Muscle of back (tissue), 11 donors: Measurements from ENCODE around the gene ELFN1. TPM values are rescaled to one million over a fixed set of nuclear protein-coding genes. Genes with fewer than 3 reads are reported as not detected.
"Not testable (repeated sequence)": the region's sequence is repeated elsewhere in the genome, so short reads cannot be mapped to it uniquely, and the experiment has no call there.

Experiments
- DNase-seq, 3 donors: peaks; one replicate each; pipeline versions ENCODE4 v3.0.0 to v3.0.0-alpha.2; 2013
- polyA plus RNA-seq, 10 donors: library from polyadenylated mRNA; unstranded; fragments of 120-200 nt; gene quantifications; one replicate each; pipeline ENCODE4 v1.2.1, GENCODE V29; 2013; ENCODE audit not compliant: insufficient read length in 10 of 10

ELFN1 gene
- polyA plus RNA-seq, 10 donors = 1.4 to 7.9 (median 4.4) TPM

DNA sequence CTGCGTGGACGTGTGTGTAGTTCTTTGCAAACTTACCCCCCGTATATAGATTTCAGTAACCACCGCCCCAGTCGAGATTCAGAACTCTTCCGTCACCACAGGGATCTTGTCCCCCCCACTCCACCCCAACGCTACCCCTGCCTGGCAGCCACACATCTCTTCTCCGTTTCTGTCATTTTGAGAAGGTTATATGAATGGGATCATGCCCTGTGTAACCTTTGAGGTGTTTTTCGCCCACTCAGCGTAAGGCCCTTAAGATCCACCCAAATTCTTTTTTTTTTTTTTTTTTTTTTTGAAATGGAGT lies 83.4 kb downstream of the ELFN1 start:
- DNase-seq = no peak

DNA sequence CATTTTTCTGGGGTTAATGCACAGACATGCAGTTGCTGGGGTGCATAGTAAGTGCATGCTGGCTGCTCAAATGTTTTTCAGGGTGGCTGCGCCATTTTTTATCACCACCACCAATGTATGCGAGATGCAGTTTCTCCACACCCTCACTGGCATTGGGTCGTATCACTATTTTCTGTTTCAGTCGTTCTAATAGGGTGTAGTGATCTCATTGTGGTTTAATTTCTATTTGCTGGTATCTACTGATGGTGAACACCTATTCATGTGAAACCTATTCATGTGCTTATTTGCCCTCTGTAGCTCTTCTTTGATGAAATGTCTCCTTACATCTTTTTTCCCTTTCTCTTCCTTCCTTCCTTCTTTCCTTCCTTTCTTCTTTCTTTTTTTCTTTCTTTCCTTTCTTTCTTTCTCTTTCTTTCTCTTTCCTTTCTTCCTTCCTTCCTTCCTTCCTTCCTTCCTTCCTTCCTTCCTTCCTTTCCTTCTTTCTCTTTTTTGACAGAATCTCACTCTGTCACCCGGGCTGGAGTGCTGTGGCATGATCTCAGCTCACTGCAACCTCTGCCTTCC lies 84.3 kb downstream of the ELFN1 start:
- DNase-seq = no peak

DNA sequence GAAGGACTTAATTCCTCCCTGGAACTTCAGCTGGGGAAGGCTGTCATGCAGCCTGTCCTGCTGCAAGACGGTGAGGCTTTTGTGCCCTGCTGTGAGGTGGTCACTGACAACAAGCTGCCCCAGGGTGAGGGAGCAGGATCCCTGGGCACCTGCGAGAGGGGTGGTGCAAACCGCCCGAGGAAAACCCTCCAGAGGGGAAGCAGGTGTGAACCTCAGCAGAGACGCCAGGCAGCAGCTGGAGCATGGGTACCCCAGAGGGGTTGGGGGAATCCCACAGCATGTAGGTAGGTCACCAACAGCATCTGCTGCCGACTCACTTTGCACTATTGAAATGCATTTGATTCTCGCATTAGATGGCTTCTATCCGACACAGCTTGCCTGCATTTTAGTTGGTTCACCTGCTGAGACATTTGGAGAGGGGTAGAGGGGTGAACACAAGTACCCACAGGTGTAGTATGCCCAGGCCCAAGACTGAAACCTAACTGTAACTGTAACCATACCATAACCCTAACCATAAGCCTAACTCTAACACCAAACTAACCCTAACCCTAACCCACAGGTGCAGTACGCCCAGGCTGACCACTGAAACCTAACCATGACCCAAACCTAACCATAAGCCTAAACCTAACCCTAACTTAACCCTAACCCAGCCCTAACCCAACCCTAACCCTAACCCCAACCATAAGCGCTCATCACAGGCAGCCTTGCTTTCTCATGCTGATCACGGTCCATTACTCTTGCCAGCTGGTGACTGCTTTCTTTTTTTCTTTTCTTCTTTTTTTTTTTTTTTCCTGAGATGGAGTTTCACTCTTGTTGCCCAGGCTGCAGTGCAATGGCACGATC lies 85.9 kb downstream of the ELFN1 start:
- DNase-seq = no peak

DNA sequence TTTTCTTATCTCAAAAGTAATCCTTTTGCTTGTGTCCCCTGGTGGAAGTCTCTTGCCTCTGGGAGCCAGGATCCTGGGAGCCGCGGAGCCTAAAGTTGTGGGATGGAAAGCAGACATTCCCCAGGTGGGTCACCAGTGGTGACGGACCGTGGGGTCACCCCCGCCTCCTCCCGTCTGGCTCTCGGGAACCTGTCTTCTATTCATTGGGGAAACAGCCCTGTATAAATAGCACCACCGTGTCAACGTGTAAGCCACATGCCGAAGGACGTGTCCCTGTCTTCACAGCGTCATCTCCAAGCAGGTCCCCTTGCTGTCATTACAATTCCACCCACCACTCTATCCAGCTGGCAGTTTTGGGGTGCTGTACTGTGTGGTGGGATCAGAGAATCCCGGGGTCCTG lies 87.5 kb downstream of the ELFN1 start:
- DNase-seq = no peak

DNA sequence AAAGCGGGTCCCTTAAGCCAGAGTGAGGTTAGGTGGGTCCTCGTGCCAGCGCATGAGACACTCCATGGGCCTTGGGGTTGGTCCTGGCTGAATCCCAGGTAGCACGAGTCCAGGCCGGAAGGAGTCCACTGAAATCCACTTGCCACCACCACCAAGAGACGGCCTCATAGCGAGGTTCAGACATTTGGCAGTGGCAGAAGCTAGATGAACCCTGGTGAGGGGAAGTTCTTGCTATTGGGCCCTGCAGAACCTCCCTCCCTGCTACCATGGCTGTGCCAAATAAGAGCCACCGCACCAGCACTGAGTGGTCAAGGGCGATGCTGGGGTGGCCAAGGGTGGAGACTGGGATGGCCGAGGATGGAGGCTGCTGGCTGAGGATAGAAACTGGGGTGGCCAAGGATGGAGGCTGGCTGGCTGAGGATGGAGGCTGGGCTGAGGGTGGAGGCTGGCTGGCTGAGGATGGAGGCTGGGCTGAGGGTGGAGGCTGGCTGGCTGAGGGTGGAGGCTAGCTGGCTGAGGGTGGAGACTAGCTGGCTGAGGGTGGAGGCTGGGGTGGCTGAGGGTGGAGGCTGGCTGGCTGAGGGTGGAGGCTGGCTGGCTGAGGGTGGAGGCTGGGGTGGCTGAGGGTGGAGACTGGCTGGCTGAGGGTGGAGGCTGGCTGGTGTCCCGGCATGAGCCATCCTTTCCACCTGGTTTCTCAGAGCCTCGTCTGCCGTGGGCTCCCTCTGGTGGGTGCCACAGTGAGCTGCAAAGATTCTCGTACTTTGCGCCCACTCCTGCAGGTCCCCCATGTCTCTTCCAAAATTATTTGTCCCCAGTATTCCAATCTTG lies 88.2 kb downstream of the ELFN1 start:
- no peak for DNase-seq

DNA sequence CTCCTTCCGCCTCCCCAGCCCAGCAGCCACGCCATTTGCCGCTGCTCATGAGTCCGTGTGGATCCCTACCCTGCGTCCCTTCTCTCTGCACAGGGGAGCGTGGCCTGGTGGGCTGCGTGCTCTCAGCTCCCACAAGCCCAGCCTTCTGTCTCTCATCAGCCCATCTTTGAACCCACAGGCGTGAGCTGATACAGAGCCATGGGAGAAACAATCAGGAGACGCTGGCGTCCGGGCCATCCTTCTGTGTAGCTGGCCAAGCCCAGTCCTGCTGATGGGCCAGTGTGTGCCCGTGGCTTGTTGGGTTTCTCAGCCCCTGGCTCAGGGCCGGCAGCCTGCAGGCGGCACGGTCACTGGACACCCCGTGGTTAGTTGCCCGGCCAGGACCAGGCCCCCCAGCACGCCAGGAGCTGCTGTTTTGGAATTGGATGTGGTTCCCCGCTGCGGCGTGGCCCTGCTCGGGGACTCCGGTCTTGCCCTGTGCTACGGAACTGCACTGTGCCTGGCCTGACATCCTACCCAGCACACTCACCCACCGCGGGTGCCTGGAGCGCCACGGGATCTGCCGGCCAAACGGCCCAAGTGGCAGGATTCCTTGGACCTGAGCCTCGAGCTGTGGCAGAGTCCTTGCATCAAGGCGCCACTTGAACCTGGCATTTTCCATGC lies 88.9 kb downstream of the ELFN1 start:
- DNase-seq = no peak

DNA sequence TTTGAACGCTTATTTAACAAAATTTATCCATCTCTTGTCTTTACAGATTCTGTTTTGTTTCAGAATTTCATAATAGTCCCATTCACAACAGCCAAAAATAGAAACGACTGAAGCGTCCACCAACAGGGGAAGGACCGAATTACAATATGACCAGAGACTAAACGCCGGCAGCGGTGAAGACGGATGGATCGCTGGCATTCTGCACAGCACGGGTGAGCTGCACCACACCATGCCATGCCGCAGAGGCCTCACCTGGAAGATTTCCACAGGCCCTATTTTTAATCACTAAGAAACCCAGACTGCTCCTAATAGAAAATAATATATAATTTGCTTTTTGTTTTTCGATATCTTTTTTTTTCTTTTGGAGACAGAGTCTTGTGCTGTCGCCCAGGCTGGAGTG lies 91.0 kb downstream of the ELFN1 start:
- no peak for DNase-seq

DNA sequence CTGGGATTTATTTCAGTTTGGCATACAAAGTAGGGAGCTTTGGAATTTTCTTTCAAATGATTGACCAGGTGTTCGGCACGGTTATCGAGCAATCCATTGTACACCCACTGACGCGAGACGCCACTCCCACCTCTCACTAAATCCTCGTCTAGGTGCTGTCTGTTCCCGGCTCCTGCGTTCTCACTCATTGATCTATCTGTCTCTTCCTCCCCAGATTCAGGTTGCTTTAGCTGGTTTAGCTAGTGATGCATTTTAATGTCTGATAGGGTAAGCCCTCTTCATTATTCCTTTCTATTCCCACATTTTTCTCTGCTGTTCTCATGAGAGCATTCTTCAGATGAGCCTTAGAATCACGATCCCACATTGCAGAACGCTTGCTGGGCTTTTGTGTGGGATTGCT lies 91.7 kb downstream of the ELFN1 start:
- DNase-seq = no peak

DNA sequence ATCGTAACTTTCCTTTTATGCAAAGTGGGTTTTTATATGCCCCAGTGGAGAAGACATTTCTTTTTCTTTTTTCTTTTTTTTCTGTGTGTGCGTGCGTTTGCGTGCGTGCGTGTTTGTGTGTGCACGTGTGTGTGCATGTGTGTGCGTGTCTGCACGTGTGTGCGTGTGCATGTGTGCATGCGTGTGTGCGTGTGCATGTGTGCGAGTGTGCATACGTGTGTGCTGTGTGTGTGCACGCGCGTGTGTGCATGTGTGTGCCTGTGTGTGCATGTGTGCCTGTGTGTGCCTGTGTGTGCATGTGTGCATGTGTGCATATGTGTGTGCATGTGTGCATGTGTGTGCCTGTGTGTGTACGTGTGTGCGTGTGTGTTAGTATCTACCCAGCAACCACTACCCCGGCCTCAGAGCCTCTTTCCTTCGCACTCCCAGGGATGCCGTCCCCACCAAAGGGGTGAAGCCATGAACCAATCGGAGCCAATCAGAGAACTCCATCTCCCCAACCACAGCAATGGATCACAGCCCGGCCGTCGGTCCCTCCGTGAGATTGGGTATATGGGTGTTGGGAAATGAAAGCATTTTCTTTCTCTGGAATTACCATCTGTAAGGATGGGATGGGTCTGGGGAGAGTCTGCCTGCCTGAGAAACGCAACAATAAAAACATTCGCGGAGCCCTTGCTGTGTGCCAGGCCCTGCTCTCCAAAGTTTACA lies 92.3 kb downstream of the ELFN1 start:
- no peak for DNase-seq

DNA sequence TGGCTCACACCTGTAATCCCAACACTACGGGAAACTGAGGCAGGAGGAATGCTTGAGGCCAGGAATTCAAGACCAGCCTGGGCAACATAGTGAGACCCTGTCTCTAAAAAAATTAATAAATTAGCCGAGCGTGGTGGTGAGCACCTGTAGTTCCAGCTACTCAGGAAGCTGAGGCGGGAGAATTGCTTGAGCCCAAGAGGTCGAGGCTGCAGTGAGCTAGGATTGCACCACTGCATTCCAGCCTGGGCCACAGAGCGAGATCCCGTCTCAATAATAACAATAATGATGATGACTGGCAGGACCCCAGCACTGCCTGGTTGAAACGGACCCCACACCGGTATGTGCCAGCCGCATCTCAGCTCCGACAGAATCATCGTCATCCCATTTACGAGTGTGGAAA lies 93.0 kb downstream of the ELFN1 start:
- no peak for DNase-seq

DNA sequence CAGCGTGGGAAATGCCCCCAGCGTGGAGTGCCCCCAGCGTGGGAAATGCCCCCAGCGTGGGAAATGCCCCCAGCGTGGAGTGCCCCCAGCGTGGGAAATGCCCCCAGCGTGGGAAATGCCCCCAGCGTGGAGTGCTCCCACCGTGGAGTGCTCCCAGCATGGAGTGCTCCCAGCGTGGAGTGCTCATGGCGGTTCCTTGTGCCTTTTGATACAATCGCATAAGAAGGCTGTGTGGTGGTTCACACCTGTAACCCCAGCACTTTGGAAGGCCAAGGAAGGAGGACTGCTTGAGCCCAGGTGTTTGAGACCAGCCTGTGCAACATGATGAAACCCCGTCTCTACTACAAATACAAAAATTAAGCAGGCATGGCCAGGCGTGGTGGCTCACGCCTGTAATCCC lies 93.8 kb downstream of the ELFN1 start:
- DNase-seq = not testable (repeated sequence)

DNA sequence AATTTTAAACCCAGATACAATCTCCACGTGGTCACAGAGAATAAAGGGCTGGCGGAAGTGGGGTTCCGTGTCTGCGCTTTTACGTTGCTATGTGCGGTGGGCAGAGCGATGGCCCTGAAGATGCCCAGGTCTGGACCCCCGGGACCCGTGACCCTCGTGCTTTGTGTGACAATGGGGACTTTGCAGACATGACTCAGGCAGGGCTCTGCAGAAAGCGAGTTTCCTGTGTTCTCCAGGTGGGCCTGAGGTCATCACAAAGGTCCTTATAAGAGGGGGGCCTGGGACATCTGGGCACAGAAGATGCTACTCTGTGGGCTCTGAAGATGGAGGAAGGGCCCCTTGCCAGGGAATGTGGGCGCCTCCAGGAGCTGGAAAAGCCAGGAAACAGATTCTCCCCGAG lies 95.3 kb downstream of the ELFN1 start:
- no peak for DNase-seq

DNA sequence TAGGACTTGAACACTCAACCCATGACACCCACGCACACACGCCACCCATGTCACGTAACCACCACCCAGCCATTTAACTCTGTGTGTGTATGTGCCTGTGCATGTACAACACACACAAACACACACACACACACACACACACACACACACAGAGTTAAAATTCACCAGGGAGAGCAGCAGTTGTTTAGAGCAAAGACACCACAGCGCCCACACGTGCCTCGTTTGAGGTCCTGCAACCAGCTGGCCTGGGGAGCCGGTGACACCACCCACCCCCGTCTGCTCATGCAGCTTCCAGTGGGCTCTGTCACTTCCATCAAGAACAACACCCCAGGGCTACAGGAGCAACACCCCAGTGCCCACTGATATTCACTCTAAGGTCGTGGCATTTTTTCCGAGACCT lies 97.4 kb downstream of the ELFN1 start:
- no peak for DNase-seq

DNA sequence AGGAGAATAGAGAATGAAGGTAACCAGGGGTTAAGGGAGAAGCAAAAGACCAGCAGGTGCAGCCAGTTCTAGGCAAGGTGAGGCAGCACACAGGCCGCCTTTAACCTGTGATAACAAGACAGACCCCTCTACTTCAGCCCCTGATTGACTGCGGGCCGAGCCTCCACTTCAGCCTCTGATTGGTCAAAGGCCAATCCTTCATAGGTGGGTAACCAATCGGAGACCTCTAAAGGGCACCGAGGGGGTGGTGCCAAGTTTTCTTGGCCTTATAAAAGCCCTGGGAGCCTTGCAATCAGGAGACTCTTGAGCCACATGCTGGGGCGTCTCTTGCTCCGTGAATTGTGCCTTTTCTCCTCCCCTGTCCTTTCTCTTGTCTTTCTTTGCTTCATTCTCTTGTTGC lies 98.8 kb downstream of the ELFN1 start:
- no peak for DNase-seq

DNA sequence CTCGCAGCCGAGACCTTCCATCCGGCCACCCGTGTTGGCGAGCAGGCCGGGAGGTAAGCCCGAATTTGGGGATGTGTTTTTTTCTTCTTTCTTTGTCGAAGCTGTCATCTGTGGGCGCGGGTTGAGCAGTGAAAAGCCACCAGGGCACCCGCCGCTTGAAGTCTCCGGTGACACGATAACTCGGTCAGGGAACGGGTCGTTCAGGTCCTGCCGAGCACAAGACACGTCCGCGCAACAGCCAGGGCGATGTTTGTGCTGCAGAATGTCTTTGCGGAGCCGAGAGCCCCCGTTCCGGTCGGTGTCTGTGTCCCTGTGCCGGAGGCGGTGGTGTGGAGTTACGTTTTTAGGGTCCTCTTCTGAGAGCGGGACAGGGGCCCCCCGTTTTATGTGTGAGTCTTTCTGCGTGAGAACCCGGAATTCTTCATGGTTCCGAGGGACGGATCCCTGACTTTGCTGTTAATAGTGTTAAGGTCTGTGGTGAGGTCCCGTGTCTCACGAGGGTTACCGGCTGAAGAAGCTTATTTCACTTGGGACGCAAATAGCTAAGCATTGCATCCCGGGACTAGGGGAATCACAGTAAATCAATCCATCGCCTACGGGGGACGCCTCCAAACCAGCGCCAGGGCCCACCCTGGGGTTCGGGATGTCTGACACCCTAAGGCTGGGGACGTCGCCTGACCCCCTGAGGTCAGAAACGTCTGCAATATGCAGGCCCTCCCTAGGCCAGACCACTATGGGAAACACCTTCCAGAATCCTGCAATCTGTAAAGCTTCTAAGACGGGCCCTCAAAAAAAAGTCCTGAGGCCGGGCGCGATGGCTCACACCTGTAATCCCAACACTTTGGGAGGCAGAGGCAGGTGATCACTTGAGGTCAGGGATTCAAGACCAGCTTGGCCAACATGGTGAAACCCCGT lies 99.5 kb downstream of the ELFN1 start:
- DNase-seq = no peak

DNA sequence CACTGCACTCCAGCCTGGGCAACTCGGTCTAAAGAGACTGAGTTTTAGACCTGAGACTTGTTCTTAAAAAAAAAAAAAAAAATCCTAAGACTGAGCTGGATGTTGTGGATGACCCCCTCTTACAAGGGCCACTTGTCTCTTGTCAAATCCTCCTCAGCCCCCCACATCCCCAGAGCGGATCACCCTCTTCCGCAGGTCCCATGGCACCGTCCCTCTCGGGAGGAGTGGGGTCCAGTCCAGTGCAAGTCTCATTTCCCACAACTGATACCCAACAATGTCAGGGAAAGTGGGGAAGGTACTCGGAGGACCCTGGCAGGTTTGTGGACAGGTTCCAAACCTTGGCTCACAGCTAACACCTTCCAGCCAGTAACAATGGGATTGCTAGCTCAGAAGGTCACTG lies 100.3 kb downstream of the ELFN1 start:
- DNase-seq = no peak

DNA sequence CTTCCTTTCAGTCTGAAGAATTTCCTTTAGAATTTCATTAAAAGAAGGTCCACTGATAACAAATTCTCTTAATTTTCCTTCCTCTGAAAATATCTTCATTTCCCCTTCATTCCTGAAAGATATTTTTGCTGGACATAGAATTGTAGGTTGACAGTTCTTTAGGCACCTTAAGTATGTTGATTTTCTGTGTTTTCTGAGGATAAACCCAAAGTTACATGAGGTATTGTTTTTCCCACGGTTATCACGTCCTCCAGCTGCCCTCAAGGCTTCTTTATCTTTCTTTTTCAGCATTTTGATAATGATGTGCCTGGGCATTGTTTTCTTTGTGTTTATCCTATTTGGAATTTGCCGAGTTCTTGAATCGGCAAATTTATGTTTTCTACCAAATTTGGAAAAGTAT lies 105.3 kb downstream of the ELFN1 start:
- DNase-seq = no peak

DNA sequence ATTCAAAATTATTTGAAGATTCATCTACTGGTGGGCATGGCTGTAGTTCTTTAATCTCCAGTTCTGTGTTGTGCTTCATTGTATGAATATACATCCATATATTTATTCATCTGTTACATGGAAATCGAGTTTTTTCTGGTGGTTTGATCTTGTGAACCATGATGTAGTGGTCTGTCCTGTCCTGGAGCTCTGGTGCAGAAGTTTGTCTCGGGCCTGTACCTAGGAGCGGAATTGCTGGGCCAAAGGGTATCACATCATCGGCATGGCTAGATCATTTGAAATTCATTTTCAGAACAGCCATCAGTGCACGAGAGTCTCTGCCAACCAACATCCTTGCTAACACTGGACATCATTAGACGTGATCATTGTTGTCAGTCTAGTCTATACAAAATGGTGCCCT lies 107.0 kb downstream of the ELFN1 start:
- DNase-seq = no peak

DNA sequence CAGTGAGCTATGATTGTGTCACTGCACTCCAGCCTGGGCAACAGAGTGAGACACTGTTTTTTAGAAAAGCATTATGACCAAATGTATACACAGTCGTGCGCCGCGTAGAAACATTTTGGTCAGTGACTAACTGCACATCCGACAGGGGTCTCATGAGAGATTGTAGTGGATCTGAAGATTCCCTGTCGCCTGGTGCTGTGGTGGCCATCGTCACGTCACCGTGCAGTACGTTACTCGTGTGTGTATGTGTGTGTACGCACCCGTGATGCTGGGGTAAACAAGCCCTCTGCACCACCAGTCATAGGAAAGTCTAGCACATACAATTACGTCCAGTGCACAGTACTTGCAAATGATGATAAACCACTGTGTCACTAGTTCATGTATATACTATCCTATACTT lies 109.4 kb downstream of the ELFN1 start:
- no peak for DNase-seq

DNA sequence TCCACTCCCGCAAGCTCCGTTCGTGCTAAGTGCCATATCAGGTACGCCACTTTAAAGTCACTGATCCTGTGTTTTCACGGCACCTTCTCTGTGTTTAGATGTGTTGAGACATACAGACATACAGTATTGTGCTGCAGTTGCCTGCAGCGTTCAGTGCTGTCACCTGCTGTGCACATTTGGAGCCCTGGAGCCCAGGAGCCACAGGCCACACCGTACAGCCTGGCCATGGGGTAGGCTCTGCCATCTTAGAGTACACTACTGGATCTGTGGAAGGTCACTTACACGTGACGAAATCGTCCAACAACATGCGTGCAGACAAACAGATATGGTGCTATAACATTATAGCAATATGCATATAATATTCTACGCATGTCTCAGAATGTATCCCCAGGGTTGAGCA lies 111.3 kb downstream of the ELFN1 start:
- no peak for DNase-seq

DNA sequence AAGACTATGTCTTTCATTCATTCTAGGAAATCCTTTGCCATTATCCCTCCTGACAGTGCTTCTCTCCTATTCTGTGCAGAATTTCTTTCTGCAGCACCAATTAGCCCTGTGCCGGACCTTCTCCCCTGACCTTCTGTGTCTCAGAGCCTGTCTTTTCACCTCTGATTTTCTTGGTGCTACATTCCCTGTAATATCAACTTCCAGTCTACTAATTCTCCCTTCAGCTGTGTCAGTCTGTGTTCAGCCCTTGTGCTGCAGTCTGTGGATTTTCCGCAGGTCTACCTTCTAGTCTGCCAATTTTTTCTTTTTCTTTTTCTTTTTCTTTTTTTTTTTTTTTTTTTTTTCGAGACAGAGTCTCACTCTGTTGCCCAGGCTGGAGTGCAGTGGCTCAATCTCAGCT lies 115.8 kb downstream of the ELFN1 start:
- DNase-seq = no peak
